Thoracic aorta (tissue), 2 donors: Measurements from ENCODE around the gene ANKMY1. TPM values are rescaled to one million over a fixed set of nuclear protein-coding genes. Genes with fewer than 3 reads are reported as not detected.

Experiments used
- ATAC-seq: fragments of 150-250 bp; one replicate; pipeline ENCODE4 v1.8.0; 2017; ENCODE audit warnings: low read depth; ENCODE audit not compliant: insufficient number of reproducible peaks, low FRiP score
- DNase-seq: peaks from one replicate; pipeline ENCODE4 v3.0.0-alpha.2; 2020; ENCODE audit warnings: low spot score
- H3K27ac ChIP-seq, 2 donors: fragments of 200-600 bp; sonication (generic); 1 replicate in 1 of 2; 2 replicates in 1 of 2; pipeline ENCODE4 v1.5.1; 2016; ENCODE audit warnings: mild to moderate bottlenecking in 2 of 2, moderate library complexity in 2 of 2
- H3K27me3 ChIP-seq: fragments of 200-600 bp; sonication (generic); replicated peaks from 2 replicates; pipeline ENCODE4 v1.6.0; 2016; ENCODE audit warnings: mild to moderate bottlenecking; ENCODE audit not compliant: insufficient read depth
- H3K36me3 ChIP-seq: fragments of 200-600 bp; sonication (generic); one replicate; pipeline ENCODE4 v1.5.1; 2016
- H3K4me1 ChIP-seq, 2 donors: fragments of 200-600 bp; sonication (generic); 1 replicate in 1 of 2; 2 replicates in 1 of 2; pipeline versions ENCODE4 v1.5.1 to v1.6.0; 2016; ENCODE audit warnings: low read depth in 2 of 2, mild to moderate bottlenecking in 1 of 2; ENCODE audit not compliant: control insufficient read depth in 1 of 2
- H3K4me3 ChIP-seq: fragments of 200-600 bp; sonication (generic); 2 replicates; pipeline ENCODE4 v1.5.1; 2016; ENCODE audit warnings: mild to moderate bottlenecking
- H3K9me3 ChIP-seq: fragments of 200-600 bp; sonication (generic); 2 replicates; pipeline ENCODE4 v1.5.1; 2016
- total RNA-seq, 2 donors: library from RNA; depleted of rRNA; stranded (reverse); fragments of >200 nt; gene quantifications; one replicate each; pipeline versions ENCODE4 v1.1.0 to v1.2.3, GENCODE V29; 2016
- TF ChIP-seq, protein P1 (sequence below): fragments of 200-600 bp; sonication (generic); IDR thresholded peaks from one replicate; pipeline ENCODE4 v1.5.1; 2019; ENCODE audit warnings: antibody characterized with exemption

ANKMY1 gene
- total RNA-seq, 2 donors from 2014 or later, result 20.0 to 44.8 TPM

DNA sequence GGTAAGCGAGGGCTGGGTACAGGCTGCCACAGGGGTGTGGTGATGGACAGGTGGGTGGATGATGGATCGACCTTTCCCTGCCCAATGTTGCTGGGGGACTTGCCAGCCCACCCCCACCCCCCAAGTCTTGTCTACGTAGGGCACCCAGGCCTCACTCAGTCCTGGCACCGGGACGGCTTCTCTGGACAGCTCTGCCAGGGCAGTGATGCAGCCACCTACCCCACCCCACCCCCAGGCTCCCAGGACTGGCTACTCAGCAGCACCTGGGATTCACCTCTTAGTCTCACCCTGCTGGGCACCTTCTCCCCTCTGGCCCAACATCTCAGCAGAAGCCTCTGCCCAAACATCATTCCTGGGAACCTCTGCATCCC lies 55.7 kb downstream of the ANKMY1 start:
- H3K4me1 ChIP-seq, result no peaks in the 10 kb centered on the region
- no peak overlapping the region for H3K4me3 ChIP-seq
- no peak for ATAC-seq
- H3K9me3 ChIP-seq, result no peaks in the 10 kb centered on the region
- H3K36me3 ChIP-seq, result peaks cover 5% of the 10 kb centered on the region
- TF ChIP-seq, protein P1, sequence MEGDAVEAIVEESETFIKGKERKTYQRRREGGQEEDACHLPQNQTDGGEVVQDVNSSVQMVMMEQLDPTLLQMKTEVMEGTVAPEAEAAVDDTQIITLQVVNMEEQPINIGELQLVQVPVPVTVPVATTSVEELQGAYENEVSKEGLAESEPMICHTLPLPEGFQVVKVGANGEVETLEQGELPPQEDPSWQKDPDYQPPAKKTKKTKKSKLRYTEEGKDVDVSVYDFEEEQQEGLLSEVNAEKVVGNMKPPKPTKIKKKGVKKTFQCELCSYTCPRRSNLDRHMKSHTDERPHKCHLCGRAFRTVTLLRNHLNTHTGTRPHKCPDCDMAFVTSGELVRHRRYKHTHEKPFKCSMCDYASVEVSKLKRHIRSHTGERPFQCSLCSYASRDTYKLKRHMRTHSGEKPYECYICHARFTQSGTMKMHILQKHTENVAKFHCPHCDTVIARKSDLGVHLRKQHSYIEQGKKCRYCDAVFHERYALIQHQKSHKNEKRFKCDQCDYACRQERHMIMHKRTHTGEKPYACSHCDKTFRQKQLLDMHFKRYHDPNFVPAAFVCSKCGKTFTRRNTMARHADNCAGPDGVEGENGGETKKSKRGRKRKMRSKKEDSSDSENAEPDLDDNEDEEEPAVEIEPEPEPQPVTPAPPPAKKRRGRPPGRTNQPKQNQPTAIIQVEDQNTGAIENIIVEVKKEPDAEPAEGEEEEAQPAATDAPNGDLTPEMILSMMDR, result no peak
- no peaks in the 10 kb centered on the region for H3K27me3 ChIP-seq
- H3K27ac ChIP-seq, result no peak overlapping the region
- DNase-seq, result no peak

DNA sequence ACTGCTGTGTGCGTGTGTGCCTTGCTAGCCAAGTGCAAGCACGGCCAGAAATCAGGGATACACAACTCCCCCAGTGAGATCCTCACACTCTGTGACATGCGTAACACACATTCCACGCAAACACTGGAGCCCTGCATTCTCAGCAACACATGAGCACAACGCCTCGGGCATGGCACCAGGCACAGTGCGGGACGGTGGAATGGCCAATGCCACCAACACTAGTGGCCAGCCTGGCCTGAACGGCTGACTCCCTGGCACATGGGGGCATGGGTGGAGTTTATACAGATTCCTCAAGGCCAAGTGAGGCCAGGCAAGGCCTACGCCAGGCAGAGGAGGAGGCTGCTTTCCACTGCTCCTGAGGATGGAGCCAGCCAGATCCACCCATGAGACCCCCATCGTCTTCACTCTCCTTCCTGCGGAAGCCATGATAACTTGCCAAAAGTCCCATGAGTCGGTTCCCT lies 56.2 kb downstream of the ANKMY1 start:
- TF ChIP-seq, protein P1, result no peak
- peaks cover 5% of the 10 kb centered on the region for H3K36me3 ChIP-seq
- H3K4me3 ChIP-seq, result no peak overlapping the region
- DNase-seq (no peak), ATAC-seq (no peak)
- H3K9me3 ChIP-seq, result no peaks in the 10 kb centered on the region
- no peaks in the 10 kb centered on the region for H3K4me1 ChIP-seq
- H3K27ac ChIP-seq, result no peak overlapping the region
- no peaks in the 10 kb centered on the region for H3K27me3 ChIP-seq

DNA sequence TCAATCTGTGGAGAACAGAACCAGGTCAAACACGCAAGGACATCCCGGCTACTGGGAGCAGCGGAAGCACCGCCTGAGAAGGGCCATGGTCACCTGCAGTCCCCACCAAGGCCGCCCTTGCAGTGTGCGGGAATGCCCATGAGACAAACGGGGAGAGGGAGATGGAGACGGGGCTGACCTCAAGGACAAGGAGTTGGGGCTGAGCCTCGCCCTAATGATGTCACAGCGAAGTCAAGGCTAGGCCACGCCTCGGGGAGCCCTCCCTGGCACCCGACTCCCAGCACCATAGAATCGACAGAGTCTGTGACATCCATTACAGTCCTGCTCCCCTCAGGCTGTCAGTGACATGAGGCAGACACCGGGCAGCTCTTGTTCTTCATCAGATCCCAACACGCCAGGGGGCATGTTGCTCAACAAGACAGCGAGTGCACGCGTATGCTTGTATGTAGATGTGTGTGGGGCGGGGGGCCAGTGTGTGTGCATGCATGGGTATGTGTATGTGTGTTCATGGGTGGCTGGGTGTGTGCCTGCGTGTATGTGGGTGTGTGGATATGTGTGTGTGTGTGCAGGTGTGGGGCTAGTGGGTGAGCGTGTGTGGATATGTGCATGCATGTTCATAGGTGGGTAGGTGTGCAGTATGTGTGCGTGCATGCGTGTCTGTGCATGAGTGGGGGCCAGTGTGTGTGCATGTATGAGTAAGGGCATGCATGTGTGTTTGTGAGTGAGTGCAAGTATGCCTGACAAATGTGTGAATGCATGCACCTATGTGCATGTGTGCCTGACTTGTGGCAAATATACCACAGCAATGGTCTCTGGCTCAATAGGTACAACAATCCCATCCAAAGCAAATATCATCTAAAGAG lies 57.0 kb downstream of the ANKMY1 start:
- no peak overlapping the region for H3K27ac ChIP-seq
- no peak for DNase-seq
- no peaks in the 10 kb centered on the region for H3K27me3 ChIP-seq
- H3K9me3 ChIP-seq, result no peaks in the 10 kb centered on the region
- TF ChIP-seq, protein P1, result no peak
- peaks cover 5% of the 10 kb centered on the region for H3K36me3 ChIP-seq
- no peak for ATAC-seq
- no peaks in the 10 kb centered on the region for H3K4me1 ChIP-seq
- H3K4me3 ChIP-seq, result no peak overlapping the region

DNA sequence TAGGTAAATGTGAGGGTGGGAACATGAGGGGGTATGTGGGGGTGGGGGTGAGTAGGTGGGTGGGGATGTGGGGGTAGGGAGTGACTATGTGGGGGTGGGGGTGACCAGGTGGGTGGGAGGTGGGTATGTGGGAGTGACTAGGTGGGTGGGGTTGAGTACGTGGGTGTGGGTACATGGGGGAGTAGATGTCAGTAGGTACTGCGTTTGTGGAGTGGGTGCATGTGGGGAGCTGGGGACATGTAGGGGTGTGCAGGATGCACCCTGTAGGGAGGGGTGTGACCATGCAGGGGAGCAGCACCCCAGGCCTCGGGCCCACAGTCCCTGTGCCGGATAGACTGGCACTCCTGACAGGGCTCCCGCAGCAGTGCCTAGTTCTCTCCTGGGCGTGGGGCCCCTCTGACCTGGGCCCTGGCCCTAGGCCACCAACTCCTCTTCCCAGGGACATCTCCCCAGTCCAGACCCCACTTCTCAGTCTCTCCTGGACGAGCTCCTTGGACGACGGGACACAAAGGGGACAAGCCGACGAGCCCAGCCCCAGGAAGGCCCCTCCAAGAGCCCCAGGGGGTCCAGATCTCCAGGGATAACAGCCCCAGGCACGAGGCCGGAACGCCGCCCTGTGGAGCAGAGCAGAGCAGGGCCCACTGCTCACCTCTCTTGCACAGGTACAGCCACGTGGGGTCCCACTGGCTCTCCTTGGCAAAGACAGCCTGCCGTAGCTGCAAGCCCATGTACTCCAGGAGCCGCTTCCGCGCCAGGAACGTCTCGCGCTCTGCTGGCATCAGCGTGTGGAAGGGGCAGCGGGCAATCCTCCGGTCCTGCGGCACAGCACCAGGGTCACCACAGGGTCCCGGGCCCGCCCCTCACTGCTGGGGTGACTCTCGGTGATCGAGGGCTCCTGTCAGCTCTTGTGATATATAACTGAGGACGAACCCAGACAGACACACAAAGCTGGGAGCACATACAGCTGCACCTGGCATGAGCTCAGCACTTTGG lies 58.2 kb downstream of the ANKMY1 start:
- H3K27ac ChIP-seq, result no peak overlapping the region
- H3K36me3 ChIP-seq, result peaks cover 5% of the 10 kb centered on the region
- H3K4me1 ChIP-seq, result no peaks in the 10 kb centered on the region
- TF ChIP-seq, protein P1, result no peak
- H3K27me3 ChIP-seq, result no peaks in the 10 kb centered on the region
- DNase-seq (no peak), ATAC-seq (no peak)
- H3K4me3 ChIP-seq, result no peak overlapping the region
- no peaks in the 10 kb centered on the region for H3K9me3 ChIP-seq

DNA sequence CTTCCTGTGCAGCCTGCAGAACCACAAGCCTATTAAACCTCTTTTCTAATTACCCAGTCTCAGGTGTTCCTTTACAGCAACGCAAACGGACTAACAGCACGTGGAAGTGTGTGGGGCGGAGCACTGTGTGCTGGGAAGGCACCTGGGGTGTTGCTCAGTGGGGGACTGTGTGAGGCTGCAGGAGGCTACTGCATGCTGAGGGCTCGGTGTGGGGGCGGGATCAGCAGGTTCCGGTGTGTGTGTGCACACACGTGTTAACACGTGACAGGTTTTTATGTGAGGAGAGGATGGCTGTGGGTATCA lies 58.9 kb downstream of the ANKMY1 start:
- ATAC-seq (no peak), DNase-seq (no peak)
- Histone ChIP-seq H3K4me1 (no peaks in the 10 kb centered on the region), H3K36me3 (peaks cover 5% of the 10 kb centered on the region), H3K27me3 (no peaks in the 10 kb centered on the region), H3K4me3 (no peak overlapping the region), H3K9me3 (no peaks in the 10 kb centered on the region), H3K27ac (no peak overlapping the region)
- TF ChIP-seq, protein P1, result no peak
